Glutamatergic neuron (in vitro differentiated cells): ENCODE measurements around the gene GDI2. TPM values are rescaled to one million over a fixed set of nuclear protein-coding genes. Genes with fewer than 3 reads are reported as not detected.

Experiments used
- DNase-seq: peaks from one replicate; pipeline ENCODE4 v3.0.0; 2022
- H3K27ac Mint-ChIP-seq: one replicate; pipeline ENCODE4 v1.8.0; 2020; ENCODE audit warnings: mild to moderate bottlenecking, mixed read lengths, inconsistent platforms; ENCODE audit not compliant: unreplicated experiment
- H3K27me3 Mint-ChIP-seq: one replicate; pipeline ENCODE4 v1.8.0; 2020; ENCODE audit warnings: mild to moderate bottlenecking, moderate library complexity, mixed read lengths, inconsistent platforms; ENCODE audit not compliant: unreplicated experiment
- H3K36me3 Mint-ChIP-seq: one replicate; pipeline ENCODE4 v1.8.0; 2020; ENCODE audit warnings: mild to moderate bottlenecking, mixed read lengths, inconsistent platforms; ENCODE audit not compliant: unreplicated experiment
- H3K4me1 Mint-ChIP-seq: one replicate; pipeline ENCODE4 v1.8.0; 2020; ENCODE audit warnings: mild to moderate bottlenecking, low read depth, mixed read lengths, inconsistent platforms; ENCODE audit not compliant: unreplicated experiment
- H3K4me3 Mint-ChIP-seq: one replicate; pipeline ENCODE4 v1.8.0; 2020; ENCODE audit warnings: mild to moderate bottlenecking, mixed read lengths, inconsistent platforms; ENCODE audit not compliant: unreplicated experiment
- H3K9me3 Mint-ChIP-seq: one replicate; pipeline ENCODE4 v1.8.0; 2020; ENCODE audit warnings: mild to moderate bottlenecking, moderate library complexity, mixed read lengths, inconsistent platforms; ENCODE audit not compliant: unreplicated experiment
- total RNA-seq: library from RNA; stranded (reverse); fragmentation: NEBNext Ultra II Directional; extraction: Animal tissue kit (Norgen Biotek cat#: 25700); gene quantifications from one replicate; pipeline ENCODE4 v1.2.1, GENCODE V29; 2021; ENCODE audit not compliant: unreplicated experiment
- TF ChIP-seq, protein P1 (sequence below): fragments of 200-600 bp; sonication (generic); IDR thresholded peaks from one replicate; pipeline ENCODE4 v1.5.0; 2021; ENCODE audit not compliant: partially characterized antibody, unreplicated experiment

Gene GDI2
- total RNA-seq, 1 donor from 2014 or later, result 294 TPM

DNA sequence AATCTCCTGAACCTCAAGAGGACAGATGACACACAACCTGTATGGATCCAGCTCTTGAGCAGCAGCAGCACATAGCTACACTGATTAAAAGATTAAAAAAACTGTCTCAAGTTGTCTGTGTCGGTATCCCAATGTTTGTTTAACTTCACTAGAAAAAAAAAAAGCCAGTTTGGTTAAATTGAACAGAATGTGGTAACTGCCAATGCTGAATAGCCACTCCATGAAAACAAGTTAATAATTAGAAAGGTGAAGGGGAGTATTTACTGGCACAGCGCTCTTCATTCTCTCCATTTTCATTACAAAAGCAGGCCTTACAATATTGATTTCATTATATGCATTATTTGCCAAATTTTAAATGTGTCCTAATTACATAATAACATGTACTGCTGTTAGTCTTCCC lies 47.6 kb downstream of the GDI2 start:
- DNase-seq, result no peak
- H3K4me3 Mint-ChIP-seq, result no peak overlapping the region
- no peaks in the 10 kb centered on the region for H3K4me1 Mint-ChIP-seq
- H3K9me3 Mint-ChIP-seq, result peaks cover 3% of the 10 kb centered on the region
- H3K36me3 Mint-ChIP-seq, result no peaks in the 10 kb centered on the region
- TF ChIP-seq, protein P1, sequence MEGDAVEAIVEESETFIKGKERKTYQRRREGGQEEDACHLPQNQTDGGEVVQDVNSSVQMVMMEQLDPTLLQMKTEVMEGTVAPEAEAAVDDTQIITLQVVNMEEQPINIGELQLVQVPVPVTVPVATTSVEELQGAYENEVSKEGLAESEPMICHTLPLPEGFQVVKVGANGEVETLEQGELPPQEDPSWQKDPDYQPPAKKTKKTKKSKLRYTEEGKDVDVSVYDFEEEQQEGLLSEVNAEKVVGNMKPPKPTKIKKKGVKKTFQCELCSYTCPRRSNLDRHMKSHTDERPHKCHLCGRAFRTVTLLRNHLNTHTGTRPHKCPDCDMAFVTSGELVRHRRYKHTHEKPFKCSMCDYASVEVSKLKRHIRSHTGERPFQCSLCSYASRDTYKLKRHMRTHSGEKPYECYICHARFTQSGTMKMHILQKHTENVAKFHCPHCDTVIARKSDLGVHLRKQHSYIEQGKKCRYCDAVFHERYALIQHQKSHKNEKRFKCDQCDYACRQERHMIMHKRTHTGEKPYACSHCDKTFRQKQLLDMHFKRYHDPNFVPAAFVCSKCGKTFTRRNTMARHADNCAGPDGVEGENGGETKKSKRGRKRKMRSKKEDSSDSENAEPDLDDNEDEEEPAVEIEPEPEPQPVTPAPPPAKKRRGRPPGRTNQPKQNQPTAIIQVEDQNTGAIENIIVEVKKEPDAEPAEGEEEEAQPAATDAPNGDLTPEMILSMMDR, result no peak
- H3K27ac Mint-ChIP-seq, result no peak overlapping the region
- H3K27me3 Mint-ChIP-seq, result peaks cover 3% of the 10 kb centered on the region

DNA sequence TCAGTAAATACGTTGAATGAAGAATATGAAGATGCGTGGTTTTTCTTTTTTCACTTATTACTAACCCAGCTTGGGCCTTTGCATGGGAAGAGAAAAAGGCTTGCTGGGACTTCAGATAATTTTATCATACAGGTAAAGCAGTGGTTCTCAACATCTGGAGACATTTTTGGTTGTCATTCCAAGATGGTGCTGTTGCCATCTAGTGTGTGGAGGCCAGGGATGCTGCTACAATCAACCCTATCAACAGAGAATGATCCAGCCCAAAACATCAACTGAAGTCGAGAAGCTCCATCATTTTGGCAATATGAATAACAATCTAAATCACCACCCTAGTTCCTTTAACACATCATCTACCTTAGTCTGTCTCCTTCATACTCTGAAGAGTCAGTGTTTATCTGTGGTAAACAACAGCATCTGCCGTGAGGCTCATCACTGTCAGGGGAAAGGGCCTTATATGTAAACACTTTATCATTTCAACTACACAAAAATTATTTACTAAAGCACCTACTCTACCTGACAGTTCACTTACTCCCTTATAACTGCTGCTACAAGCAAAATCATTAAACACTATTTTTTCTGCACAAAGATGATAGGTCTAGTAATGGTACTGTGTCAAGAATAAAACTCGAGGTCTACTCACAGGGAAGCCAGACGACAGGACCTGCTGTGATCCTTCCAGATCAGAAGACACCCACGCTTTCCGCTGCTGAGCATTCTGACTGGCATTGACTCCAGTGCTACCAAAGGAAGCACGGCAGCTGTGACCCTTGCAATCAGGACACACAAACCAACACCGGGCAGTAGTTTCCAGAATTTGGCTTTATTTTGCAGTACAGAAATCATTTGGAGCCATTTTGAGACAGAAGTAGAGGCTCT lies 48.6 kb downstream of the GDI2 start:
- peaks cover 3% of the 10 kb centered on the region for H3K27me3 Mint-ChIP-seq
- no peak overlapping the region for H3K4me3 Mint-ChIP-seq

DNA sequence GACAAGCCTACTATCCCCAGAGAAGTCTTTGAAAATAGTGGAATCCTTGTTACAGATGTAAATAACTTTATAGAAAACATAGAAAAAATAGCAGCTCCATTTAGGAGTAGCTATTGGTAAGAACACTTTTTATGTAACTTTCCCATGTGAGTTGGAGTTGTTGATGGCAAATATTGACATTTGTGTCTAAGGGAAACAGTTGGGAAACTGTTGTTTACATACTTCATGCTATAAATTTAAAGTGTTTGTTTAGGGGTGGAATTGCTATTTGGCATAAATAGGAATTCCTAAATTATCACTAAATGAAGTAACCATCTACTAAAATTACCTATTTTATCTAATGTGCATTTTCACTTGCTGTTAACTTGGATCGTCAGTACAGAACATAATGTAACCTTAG lies 50.7 kb downstream of the GDI2 start:
- Mint-ChIP-seq H3K9me3 (peaks cover 3% of the 10 kb centered on the region), H3K4me1 (no peaks in the 10 kb centered on the region), H3K27ac (no peak overlapping the region), H3K27me3 (peaks cover 2% of the 10 kb centered on the region), H3K36me3 (no peaks in the 10 kb centered on the region), H3K4me3 (no peak overlapping the region)
- TF ChIP-seq, protein P1, result no peak
- no peak for DNase-seq

More for the DNA sequence above, 48.6 kb downstream of the GDI2 start:
- Mint-ChIP-seq H3K27ac (no peak overlapping the region), H3K36me3 (no peaks in the 10 kb centered on the region), H3K4me1 (no peaks in the 10 kb centered on the region), H3K9me3 (peaks cover 3% of the 10 kb centered on the region)
- no peak for DNase-seq
- TF ChIP-seq, protein P1, result no peak

DNA sequence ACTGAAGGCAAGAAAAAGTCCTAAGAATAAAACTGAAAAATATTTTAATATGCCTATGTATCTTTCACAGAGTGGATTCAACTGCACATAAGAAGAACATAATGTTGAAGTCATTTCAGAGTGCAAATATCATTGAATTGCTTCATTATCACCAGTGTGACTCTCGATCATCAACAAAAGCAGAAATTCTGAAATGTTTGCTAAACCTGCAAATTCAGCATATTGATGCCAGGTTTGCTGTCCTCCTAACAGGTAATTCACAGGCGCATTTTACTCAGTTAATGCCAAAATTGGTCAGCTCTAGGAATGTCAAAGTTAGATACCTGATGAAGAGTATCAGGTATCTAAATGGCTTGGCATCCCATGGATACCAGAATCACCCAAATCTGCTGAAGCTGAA lies 52.0 kb downstream of the GDI2 start:
- Mint-ChIP-seq H3K27ac (no peak overlapping the region), H3K27me3 (peaks cover 2% of the 10 kb centered on the region), H3K9me3 (peaks cover 3% of the 10 kb centered on the region), H3K36me3 (no peaks in the 10 kb centered on the region), H3K4me1 (no peaks in the 10 kb centered on the region), H3K4me3 (no peak overlapping the region)
- TF ChIP-seq, protein P1, result no peak
- DNase-seq, result no peak

DNA sequence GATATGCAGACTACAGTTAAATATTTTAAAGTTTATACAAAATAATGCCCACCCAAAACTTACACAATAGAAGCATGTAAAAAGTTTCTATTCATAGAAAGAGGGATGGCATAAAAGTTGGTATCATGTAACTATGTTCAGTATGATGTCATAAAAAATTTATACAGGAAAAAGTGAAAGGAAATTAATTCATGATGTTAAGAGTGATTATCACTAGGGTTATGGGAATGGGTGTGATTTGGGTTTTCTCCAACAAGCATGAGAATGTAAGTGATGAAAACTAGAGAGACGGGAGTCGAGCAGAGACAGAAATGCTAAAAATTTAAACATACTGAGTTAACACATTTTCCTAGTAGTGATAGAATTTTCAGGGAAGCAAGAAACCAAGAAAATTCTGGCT lies 52.7 kb downstream of the GDI2 start:
- Mint-ChIP-seq H3K9me3 (peaks cover 3% of the 10 kb centered on the region), H3K27ac (no peak overlapping the region), H3K4me3 (no peak overlapping the region), H3K27me3 (peaks cover 2% of the 10 kb centered on the region), H3K36me3 (no peaks in the 10 kb centered on the region), H3K4me1 (no peaks in the 10 kb centered on the region)
- TF ChIP-seq, protein P1, result no peak
- DNase-seq, result no peak
